ENCODE measurements around the gene RRAGD. TPM values are rescaled to one million over a fixed set of nuclear protein-coding genes. Genes with fewer than 3 reads are reported as not detected.

RRAGD gene
- total and polyA plus RNA-seq, 2 of the 13 experiments (the other 11 are each of a cell fraction or from before 2014, with no cell fraction given), result 0.35 to 0.53 TPM

DNA sequence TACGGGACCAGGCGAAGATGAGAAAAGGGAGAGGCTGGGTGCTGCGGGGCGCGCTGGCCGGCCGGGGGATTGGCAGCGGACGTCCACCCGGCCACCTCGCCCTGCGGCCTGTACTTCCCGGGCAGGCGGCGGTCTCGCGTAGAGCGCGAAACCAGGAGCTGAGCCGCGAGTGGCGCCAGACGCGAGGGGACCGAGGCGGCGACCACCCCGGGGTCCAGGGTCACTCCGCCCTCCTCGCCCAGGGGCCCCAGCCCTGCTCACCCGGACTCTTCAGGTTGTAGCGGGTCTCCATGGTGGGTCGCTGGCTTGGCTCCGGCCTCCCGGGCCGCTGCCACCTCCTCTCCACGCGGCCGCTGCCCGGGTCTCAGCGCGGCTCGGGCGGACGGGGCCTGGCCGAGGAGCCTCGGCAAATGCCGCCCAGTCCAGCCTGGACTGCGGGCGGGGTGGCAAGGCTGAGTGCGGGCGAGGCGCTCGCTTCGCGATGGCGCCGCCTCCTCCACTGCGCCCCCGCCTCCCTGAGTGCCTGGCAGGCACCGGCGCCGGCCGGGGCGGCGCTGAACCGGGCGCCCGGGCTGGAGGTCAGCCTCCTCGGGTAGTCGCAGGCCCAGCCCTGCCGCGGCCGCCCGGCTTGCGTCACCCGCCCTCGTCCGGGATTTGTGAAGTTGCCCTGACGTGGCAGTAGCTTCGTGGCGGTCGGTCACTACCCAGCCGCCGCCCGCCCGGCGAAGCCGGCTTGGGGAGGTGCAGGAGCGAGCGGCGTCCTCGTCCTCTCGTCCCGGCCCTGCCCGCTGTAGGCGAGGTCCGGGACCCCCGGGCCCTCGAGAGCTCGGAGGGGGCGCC lies 59.6 kb downstream of the RRAGD start, which contains the start of gene UBE2J1 (continued):
- TF ChIP-seq, protein P1, sequence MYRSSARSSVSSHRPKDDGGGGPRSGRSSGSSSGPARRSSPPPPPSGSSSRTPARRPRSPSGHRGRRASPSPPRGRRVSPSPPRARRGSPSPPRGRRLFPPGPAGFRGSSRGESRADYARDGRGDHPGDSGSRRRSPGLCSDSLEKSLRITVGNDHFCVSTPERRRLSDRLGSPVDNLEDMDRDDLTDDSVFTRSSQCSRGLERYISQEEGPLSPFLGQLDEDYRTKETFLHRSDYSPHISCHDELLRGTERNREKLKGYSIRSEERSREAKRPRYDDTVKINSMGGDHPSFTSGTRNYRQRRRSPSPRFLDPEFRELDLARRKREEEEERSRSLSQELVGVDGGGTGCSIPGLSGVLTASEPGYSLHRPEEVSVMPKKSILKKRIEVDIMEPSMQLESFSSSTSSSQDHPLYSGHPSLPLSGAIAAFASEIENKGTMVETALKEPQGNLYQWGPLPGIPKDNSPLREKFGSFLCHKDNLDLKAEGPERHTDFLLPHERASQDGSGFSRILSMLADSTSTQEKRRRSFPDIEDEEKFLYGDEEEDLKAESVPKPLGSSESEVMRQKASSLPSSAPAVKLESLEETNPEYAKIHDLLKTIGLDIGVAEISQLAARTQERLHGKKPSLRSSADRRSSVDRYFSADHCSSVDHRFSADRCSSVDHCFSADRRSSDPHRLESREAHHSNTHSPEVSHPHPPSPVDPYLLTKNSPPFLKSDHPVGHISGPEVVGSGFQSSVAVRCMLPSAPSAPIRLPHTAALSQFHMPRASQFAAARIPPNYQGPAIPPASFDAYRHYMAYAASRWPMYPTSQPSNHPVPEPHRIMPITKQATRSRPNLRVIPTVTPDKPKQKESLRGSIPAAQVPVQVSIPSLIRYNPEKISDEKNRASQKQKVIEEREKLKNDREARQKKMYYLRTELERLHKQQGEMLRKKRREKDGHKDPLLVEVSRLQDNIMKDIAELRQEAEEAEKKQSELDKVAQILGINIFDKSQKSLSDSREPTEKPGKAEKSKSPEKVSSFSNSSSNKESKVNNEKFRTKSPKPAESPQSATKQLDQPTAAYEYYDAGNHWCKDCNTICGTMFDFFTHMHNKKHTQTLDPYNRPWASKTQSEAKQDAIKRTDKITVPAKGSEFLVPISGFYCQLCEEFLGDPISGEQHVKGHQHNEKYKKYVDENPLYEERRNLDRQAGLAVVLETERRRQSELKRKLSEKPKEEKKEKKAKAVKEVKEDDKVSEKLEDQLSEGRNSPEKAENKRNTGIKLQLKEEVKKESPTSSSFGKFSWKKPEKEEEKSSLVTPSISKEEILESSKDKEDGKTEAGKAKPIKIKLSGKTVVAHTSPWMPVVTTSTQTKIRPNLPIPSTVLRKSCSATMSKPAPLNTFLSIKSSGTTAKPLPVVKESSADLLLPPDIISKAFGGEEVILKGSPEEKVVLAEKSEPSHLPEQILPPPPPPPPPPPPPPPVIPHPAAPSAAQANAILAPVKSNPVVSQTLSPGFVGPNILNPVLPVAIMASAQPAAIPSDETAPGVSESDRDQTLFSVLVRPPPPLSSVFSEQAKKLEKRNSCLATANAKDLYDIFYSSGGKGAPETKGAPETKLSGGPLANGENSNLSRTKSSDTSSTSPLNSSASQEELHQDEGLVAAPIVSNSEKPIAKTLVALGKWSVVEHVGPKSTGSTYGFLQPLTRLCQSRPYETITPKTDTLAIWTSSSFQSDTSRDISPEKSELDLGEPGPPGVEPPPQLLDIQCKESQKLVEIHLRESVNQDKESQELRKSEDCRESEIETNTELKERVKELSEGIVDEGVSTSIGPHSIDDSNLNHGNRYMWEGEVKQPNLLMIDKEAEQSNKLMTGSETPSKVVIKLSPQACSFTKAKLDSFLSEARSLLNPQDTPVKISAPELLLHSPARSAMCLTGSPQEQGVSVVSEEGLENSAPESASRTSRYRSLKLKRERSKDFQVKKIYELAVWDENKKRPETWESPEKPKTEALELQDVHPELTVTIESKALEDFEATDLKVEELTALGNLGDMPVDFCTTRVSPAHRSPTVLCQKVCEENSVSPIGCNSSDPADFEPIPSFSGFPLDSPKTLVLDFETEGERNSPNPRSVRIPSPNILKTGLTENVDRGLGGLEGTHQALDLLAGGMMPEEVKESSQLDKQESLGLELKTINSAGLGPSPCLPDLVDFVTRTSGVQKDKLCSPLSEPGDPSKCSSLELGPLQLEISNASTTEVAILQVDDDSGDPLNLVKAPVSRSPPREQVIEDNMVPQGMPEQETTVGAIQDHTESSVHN (CRISPR knock-in tag; IDR thresholded peaks at IDR 0.05), result no peak
- TF ChIP-seq ZNF724P (CRISPR knock-in tag; IDR thresholded peaks at IDR 0.05; ENCODE audit: borderline replicate concordance) (peak; percentile 53; the same call in 1 of the 2 replicates), EZH2 (conservative IDR thresholded peaks at IDR 0.05; ENCODE audit: low read depth, low read length) (no peak), CBX2 (IDR thresholded peaks at IDR 0.05; ENCODE audit: low read depth, low read length) (no peak), CBX2 (CRISPR knock-in tag; IDR thresholded peaks at IDR 0.05; ENCODE audit: low read depth) (no peak), MXD4 (CRISPR knock-in tag; IDR thresholded peaks at IDR 0.05) (no peak), CC2D1A (CRISPR knock-in tag; IDR thresholded peaks at IDR 0.05) (no peak), ZNF770 (CRISPR knock-in tag; IDR thresholded peaks at IDR 0.05) (no peak), RBM22 (optimal IDR thresholded peaks at IDR 0.05; ENCODE audit: low read length) (no peak), SMYD3 (CRISPR knock-in tag; IDR thresholded peaks at IDR 0.05) (no peak), RAD21 (CRISPR knock-in tag; IDR thresholded peaks at IDR 0.05) (peak; percentile 27; the same call in 1 of the 2 replicates), SKI (IDR thresholded peaks at IDR 0.05; ENCODE audit: partially characterized antibody) (peak; percentile 45), PCBP1 (IDR thresholded peaks at IDR 0.05; ENCODE audit: borderline replicate concordance, low read depth, low read length) (no peak), ZNF790 (CRISPR knock-in tag; IDR thresholded peaks at IDR 0.05; ENCODE audit: borderline replicate concordance) (peak; percentile 97; the same call in 1 of the 2 replicates)
- TF ChIP-seq, protein P2, sequence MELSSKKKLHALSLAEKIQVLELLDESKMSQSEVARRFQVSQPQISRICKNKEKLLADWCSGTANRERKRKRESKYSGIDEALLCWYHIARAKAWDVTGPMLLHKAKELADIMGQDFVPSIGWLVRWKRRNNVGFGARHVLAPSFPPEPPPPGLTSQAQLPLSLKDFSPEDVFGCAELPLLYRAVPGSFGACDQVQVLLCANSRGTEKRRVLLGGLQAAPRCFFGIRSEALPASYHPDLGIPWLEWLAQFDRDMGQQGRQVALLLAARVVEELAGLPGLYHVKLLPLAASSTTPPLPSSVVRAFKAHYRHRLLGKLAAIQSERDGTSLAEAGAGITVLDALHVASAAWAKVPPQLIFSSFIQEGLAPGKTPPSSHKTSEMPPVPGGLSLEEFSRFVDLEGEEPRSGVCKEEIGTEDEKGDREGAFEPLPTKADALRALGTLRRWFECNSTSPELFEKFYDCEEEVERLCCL (CRISPR knock-in tag; IDR thresholded peaks at IDR 0.05; ENCODE audit: borderline replicate concordance), result no peak
- TF ChIP-seq, protein P3, sequence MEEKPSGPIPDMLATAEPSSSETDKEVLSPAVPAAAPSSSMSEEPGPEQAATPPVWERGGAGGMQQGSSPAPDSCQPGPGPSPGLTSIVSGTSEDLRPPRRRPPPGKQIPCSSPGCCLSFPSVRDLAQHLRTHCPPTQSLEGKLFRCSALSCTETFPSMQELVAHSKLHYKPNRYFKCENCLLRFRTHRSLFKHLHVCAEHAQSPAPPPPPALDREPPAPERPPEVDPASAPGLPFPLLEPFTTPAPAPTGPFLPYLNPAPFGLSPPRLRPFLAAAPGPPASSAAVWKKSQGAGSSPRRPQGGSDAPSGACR (CRISPR knock-in tag; IDR thresholded peaks at IDR 0.05), result no peak

All from HepG2 (cell line).